ENCODE data around the gene CFAP73. TPM values are rescaled to one million over a fixed set of nuclear protein-coding genes. Genes with fewer than 3 reads are reported as not detected.

CFAP73 gene
- total and polyA plus RNA-seq, 10 of the 15 experiments (the other 5 are each of a cell fraction or from before 2014, with no cell fraction given): 0.18 TPM; not detected in 9

DNA sequence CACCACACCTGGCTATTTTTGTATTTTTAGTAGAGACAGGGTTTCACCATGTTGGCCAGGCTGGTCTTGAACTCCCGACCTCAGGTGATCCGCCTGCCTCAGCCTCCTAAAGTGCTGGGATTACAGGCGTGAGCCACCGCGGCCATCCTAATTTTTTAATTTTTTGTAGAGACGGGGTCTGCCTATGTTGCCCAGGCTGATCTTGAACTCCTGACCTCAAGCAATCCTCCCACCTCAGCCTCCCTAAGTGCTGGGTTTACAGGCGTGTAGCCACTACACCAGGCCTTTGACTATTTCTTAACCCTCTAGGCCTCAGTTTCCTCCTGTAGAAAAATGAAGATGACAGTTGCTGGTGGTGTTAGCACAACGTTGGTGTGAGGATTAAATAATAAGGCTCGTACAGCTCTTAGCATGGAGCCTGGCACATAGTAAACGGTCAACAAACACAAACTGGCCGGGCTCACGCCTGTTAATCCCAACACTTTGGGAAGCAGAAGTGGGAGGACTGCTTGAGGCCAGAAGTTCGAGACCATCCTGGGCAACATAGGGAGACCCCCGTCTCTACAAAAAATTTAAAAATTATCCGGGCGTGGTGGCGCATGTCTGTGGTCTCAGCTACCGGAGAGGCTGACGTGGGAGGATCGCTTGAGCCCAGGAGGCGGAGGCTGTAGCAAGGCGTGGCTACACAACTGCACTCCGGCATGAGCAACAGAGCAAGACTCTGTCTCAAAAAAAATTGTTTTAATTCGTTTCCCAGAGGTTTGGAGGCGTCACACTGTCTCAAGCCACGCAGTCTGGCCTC lies 34.8 kb downstream of the CFAP73 start:
- DNase-seq (ENCODE audit: low read depth, low spot score) (no peak), ATAC-seq (peak; percentile 66), FAIRE-seq (no peak)
- in situ Hi-C loops (cut with MboI): no loop called here
- H3K79me2 ChIP-seq (ENCODE audit: control insufficient read depth, insufficient read depth, low read length): peaks cover 50% of the 10 kb centered on the region
- intact Hi-C loops (cut with micrococcal nuclease; ENCODE audit: unreplicated experiment): no loop called here
- peaks cover 13 to 19% of the 10 kb centered on the region in 2 experiments for H3K36me3 ChIP-seq (ENCODE audit: control insufficient read depth in 2 of 2, insufficient read depth in 2 of 2, low read length in 1 of 2)
- H3K4me3 ChIP-seq: peak overlapping the region; percentile 86
- peak overlapping the region; percentile 97 for H3K9ac ChIP-seq (ENCODE audit: control insufficient read depth, insufficient read depth, low read length)
- H3K9me3 ChIP-seq (replicated peaks; ENCODE audit: control insufficient read depth, insufficient read depth, low read length): no peaks in the 10 kb centered on the region
- POLR2A ChIA-PET: interaction anchor here (1.3 to 1.8 kb wide), 2 partner anchors 33 to 37 kb away, joined by 4 to 8 read pairs; partner anchors contain the start of gene TPCN1
- no peaks in the 10 kb centered on the region for H3K27me3 ChIP-seq (replicated peaks in 1 of 2; ENCODE audit: control insufficient read depth in 2 of 2, insufficient read depth in 2 of 2, low read length in 1 of 2)
- H4K20me1 ChIP-seq (ENCODE audit: control insufficient read depth, insufficient read depth): no peaks in the 10 kb centered on the region; the same call in 1 of the 2 replicates
- CTCF ChIA-PET: interaction anchor here (0.7 to 3.9 kb wide), 10 partner anchors 11 to 196 kb away, joined by 3 to 29 read pairs (median 4); no protein-coding TSS in a partner anchor
- peak overlapping the region; percentile 93 for H3K4me2 ChIP-seq (ENCODE audit: control insufficient read depth, insufficient read depth)
- H3K27ac ChIP-seq (ENCODE audit: control insufficient read depth, insufficient read depth): peak overlapping the region; percentile 94
- WGBS (ENCODE audit: insufficient coverage, insufficient replicate concordance, low lambda C conversion rate, missing lambda C conversion rate): 17% methylated on average over 25 of the region's 26 CpGs
- H3K4me1 ChIP-seq (ENCODE audit: control insufficient read depth, insufficient read depth, low read length): peaks cover 9% of the 10 kb centered on the region
- SMC1A ChIA-PET (ENCODE audit: uncharacterized antibody, unreplicated experiment): interaction anchor here (0.8 to 4.4 kb wide), 5 partner anchors 11 to 83 kb away, joined by 3 to 24 read pairs (median 5); no protein-coding TSS in a partner anchor
- RAD21 ChIA-PET (ENCODE audit: unreplicated experiment): interaction anchor here (1.2 to 2.2 kb wide), 5 partner anchors 25 to 262 kb away, joined by 3 to 8 read pairs (median 3); no protein-coding TSS in a partner anchor
- H2AFZ ChIP-seq (ENCODE audit: control insufficient read depth, low read depth, low read length): peak overlapping the region; percentile 71
- BruUV-seq (replicated peaks): no TSS peak
- TF ChIP-seq TAF1 (IDR thresholded peaks at IDR 0.05; ENCODE audit: borderline replicate concordance, low read depth, low read length) (no peak), SMAD1 (IDR thresholded peaks at IDR 0.05; ENCODE audit: low read depth, partially characterized antibody) (no peak), KAT2A (conservative IDR thresholded peaks at IDR 0.05; ENCODE audit: control insufficient read depth, low read depth, low read length) (no peak), CHD1 (IDR thresholded peaks at IDR 0.05; ENCODE audit: low read depth, low read length) (no peak), GABPA (IDR thresholded peaks at IDR 0.05; ENCODE audit: low read depth) (no peak; the same call in 1 of the 2 replicates), NR2F1 (conservative IDR thresholded peaks at IDR 0.05) (0 out of 2 replicates have a peak, but pooled peaks have one; percentile 35), ZNF384 (IDR thresholded peaks at IDR 0.05; ENCODE audit: borderline replicate concordance, low read depth, low read length) (no peak), BHLHE40 (IDR thresholded peaks at IDR 0.05; ENCODE audit: borderline replicate concordance in 1 of 2, low read depth in 2 of 2, low read length in 1 of 2) (no peak), SRF (IDR thresholded peaks at IDR 0.05; ENCODE audit: low read depth in 2 of 2, low read length in 2 of 2) (no peak), SP1 (IDR thresholded peaks at IDR 0.05; ENCODE audit: low read depth, low read length) (no peak), ZZZ3 (IDR thresholded peaks at IDR 0.05; ENCODE audit: control insufficient read depth, insufficient read length, low read depth) (no peak), MEF2A (IDR thresholded peaks at IDR 0.05; ENCODE audit: insufficient read depth, low read depth, low read length) (no peak), SPI1 (IDR thresholded peaks at IDR 0.05; ENCODE audit: borderline replicate concordance, insufficient read depth, low read depth, low read length) (0 out of 2 replicates have a peak, but pooled peaks have one; percentile 27), NFIC (IDR thresholded peaks at IDR 0.05; ENCODE audit: low read depth, low read length) (no peak), TCF12 (IDR thresholded peaks at IDR 0.05; ENCODE audit: low read depth, low read length) (no peak), CHD2 (IDR thresholded peaks at IDR 0.05; ENCODE audit: borderline replicate concordance, low read depth, low read length) (0 out of 2 replicates have a peak, but pooled peaks have one; percentile 4), SUPT20H (IDR thresholded peaks at IDR 0.05; ENCODE audit: borderline replicate concordance, control insufficient read depth, low read depth, low read length) (no peak), SMAD5 (IDR thresholded peaks at IDR 0.05; ENCODE audit: low read depth) (no peak), ETV6 (conservative IDR thresholded peaks at IDR 0.05 in 1 of 2, IDR thresholded peaks at IDR 0.05 in 1 of 2; ENCODE audit: borderline replicate concordance in 1 of 2, low read depth in 1 of 2) (no peak), NR2C1 (IDR thresholded peaks at IDR 0.05) (no peak), CREB1 (IDR thresholded peaks at IDR 0.05; ENCODE audit: low read depth) (0 out of 2 replicates have a peak, but pooled peaks have one; percentile 23), RUNX3 (IDR thresholded peaks at IDR 0.05; ENCODE audit: low read length) (peak; percentile 41; the same call in 1 of the 2 replicates)
- TF ChIP-seq, protein P1, sequence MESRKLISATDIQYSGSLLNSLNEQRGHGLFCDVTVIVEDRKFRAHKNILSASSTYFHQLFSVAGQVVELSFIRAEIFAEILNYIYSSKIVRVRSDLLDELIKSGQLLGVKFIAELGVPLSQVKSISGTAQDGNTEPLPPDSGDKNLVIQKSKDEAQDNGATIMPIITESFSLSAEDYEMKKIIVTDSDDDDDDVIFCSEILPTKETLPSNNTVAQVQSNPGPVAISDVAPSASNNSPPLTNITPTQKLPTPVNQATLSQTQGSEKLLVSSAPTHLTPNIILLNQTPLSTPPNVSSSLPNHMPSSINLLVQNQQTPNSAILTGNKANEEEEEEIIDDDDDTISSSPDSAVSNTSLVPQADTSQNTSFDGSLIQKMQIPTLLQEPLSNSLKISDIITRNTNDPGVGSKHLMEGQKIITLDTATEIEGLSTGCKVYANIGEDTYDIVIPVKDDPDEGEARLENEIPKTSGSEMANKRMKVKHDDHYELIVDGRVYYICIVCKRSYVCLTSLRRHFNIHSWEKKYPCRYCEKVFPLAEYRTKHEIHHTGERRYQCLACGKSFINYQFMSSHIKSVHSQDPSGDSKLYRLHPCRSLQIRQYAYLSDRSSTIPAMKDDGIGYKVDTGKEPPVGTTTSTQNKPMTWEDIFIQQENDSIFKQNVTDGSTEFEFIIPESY (IDR thresholded peaks at IDR 0.05): no peak
